DMS153 (cell line): ENCODE measurements around the gene TMEM131.
"Not testable (repeated sequence)": the region's sequence is repeated elsewhere in the genome, so short reads cannot be mapped to it uniquely, and the experiment has no call there.

Experiments used
- DNase-seq: peaks from one replicate; lab custom pipeline; 2025; lab: John Stamatoyannopoulos, UW

TMEM131 gene

DNA sequence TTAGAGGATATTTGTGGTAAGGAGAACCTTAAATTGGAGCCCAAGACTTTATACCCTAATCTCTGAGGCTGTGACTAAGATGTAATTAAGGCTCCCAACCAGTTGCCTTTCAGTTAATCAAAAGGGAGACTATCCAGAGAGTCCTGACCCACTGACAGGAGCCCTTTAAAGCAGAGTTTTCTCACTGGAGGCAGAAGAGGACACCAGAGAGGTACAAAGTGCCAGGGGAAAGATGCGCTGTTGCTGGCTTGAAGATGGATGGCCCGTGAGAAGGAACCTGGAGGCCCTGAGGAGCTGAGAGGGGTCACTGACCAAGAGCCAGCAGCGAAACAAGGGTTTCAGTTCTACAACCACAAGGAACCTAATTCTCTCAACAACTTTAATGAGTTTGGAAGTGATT, 137.3 kb downstream of the TMEM131 start:
- DNase-seq = no peak

DNA sequence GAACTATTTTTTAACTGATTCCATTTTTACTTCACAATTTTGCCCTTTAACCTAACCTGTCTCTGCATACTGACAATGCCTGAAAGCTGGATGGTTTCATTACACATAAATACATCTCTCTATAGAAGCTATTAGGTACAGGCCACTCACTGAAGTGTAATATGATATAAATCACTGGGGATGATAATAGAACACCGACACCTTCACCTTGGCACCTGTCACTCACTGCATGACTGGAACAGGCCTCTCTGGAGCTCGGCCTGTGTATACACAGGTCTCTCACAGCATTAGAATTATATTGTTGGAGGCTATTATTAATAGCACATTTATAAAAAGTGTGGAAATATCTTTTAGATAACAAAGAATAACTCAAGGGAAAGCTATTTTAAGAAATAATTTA, 138.2 kb downstream of the TMEM131 start:
- DNase-seq = no peak

GRCh38 chr2:97853057-97853456, 142.7 kb downstream of the TMEM131 start:
- DNase-seq = not testable (repeated sequence)

DNA sequence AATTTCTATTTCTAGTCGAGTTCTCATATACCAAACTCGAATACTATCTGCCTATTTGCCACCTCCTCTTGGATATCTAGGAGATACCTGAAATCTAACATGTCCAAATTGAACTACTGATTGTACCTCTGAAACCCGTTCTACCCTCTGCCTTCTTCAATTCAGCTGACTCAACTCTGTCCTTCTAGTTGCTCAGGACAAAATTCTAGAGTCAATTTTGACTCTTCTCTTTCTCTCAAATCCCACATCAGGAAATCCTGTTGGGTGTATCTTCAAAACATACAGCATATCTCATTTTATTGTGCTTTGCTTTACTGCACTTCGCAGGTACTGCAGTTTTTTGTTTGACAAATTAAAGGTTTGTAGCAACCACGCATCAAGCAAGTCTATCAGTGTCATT, 144.6 kb downstream of the TMEM131 start:
- no peak for DNase-seq

DNA sequence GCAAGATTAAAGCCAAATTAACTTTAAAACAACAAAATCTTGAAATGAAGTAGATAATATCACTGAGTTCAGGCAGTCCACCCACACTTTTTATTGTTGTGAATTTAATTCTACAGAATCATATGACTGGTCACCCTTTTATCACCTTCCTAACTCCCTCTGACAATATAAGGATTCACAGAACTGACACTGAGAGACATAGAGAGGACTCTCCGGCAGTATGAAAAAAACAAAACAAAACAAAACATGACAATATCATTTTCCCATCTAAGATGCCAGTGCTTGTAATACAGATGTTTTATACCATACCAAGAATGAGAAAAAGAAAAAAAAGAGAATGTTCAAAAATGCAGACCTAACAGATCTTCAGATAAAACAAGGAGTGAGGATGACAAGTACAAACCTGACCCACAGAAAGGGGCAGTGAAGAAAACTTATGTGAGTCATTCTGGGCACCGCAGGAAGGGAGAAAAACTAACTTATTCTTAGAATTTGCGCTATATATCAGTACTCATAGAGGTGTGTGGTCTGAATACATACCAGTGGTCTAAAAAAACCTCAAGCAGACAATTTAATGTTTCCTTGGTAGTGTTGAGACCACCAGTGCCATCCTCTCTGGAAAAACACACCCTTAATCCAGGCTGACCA, 145.7 kb downstream of the TMEM131 start:
- DNase-seq = no peak

DNA sequence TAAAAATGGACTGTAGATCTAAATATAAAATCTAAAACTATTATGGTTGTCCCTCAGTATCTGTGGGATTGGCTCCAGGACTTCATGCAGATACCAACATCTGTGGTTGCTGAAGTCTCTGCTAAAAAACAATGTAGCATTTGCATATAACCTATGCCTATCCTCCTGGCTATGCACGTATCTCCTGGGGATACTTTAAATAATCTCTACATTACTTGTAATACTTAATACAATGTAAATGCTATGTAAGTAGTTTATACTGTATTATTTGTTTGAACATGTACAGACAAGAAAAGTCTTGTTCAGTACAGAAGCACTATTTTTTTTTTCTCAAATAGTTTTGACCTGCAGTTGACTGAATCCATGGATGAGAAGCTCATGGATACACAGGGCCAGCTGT, 147.4 kb downstream of the TMEM131 start:
- DNase-seq = no peak

GRCh38 chr2:97846716-97847115, 149.0 kb downstream of the TMEM131 start:
- not testable (repeated sequence) for DNase-seq

- no peak for DNase-seq
These were observed 149.9 kb downstream of the TMEM131 start for GRCh38 chr2:97845818-97846217.

GRCh38 chr2:97845133-97845532, 150.6 kb downstream of the TMEM131 start:
- DNase-seq = no peak

DNA sequence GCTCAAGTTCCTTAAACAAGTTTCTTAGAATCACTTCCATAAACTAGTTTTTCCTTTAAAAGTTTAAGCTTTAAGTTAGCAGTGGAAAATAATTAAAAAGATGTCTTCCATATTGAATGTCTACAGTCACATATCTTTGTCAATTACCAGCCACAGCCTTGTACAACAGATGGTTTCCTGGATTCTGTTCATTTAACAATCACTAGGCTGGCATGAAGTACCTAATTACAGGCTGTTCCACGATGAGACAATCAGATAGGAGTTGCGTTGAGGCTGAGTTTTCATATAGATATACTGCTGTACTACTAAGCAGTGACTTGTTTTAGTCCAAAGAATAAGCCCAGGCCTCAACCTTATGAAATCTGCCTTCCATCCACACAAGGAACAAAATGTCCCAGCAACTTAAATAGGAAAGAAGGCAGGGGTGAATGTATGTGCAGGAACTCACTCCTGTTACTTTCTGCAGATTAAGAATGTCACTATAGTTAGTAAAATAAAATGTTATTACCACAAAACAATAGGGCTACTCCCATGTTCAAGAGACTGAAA, 151.4 kb downstream of the TMEM131 start:
- DNase-seq = peak; percentile 6

- DNase-seq = no peak
These were observed 155.6 kb downstream of the TMEM131 start for GRCh38 chr2:97840198-97840597.

GRCh38 chr2:97834610-97835009, 161.1 kb downstream of the TMEM131 start:
- no peak for DNase-seq

GRCh38 chr2:97831121-97831520, 164.6 kb downstream of the TMEM131 start:
- no peak for DNase-seq

DNA sequence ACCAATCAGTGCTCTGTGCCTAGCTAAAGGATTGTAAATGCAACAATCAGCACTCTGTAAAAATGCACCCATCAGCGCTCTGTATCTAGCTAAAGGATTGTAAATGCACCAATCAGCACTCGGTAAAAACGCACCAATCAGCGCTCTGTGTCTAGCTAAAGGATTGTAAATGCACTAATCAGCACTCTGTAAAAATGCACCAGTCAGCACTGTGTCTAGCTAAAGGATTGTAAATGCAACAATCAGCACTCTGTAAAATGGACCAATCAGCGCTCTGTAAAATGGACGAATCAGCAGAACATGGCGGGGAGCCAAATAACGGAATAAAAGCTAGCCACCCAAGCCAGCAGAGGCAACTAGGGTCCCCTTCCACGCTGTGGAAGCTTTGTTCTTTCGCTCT, 166.5 kb downstream of the TMEM131 start:
- DNase-seq = not testable (repeated sequence)

DNA sequence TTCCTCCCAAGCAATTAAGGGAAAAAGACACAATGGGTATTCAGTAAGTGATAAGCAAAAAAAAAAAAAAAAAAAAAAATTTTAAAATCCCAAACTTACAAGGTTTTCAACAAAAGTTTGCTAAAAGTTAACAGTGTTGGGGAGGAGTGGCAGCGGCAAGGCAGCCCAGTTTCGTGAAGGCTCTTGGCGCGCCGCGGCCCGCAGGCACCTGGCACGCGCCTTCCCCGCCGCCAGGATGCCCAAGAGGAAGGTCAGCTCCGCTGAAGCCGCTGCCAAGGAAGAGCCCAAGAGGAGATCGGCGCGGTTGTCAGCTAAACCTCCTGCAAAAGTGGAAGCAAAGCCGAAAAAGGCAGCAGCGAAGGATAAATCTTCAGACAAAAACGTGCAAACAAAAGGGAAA, 168.7 kb downstream of the TMEM131 start:
- not testable (repeated sequence) for DNase-seq

DNA sequence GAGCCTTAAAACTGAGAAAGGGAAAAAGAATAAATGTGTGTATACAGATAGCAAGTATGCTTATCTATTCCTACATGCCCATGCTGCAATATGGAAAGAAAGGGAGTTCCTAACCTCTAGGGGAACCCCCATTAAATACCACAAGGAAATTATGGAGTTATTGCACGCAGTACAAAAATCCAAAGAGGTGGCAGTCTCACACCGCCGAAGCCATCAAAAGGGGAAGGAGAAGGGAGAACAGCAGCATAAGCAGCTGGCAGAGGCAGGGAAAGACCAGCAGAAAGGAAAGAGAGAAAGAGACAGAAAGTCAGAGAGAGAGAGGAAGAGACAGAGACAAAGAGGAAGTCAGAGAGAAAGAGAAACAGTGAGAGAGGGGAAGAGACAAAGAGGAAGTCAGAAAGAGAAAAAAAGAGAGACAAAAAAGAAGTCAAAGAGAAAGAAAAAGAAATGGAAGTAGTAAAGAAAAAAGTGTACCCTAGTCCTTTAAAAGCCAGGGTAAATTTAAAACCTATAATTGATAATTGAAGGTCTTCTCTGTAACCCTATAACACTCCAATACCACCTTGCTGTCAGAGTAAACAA, 169.4 kb downstream of the TMEM131 start:
- DNase-seq = not testable (repeated sequence)

DNA sequence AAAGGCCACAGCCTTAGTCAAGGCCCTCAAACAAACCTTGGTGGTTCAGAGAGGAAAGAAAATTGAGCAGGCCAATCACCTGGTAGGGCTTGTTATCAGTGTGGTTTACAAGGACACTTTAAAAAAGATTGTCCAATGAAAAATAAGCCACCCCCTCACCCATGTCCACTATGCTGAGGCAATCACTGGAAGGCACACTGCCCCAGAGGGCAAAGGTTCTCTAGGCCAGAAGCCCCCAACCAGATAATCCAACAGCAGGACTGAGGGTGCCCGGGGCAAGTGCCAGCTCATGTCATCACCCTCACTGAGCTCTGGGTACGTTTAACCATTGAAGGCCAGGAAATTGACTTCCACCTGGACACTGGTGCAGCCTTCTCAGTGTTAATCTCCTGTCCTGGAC, 171.7 kb downstream of the TMEM131 start:
- DNase-seq = not testable (repeated sequence)

- DNase-seq = not testable (repeated sequence)
These were observed 173.9 kb downstream of the TMEM131 start for GRCh38 chr2:97821862-97822261.

- no peak for DNase-seq
These were observed 176.0 kb downstream of the TMEM131 start for GRCh38 chr2:97819754-97820153.

- DNase-seq = no peak
These were observed 179.3 kb downstream of the TMEM131 start for GRCh38 chr2:97816411-97816810.

- no peak for DNase-seq
These were observed 182.8 kb downstream of the TMEM131 start for GRCh38 chr2:97812931-97813330.

- no peak for DNase-seq
These were observed 186.9 kb downstream of the TMEM131 start for GRCh38 chr2:97808816-97809215.

DNA sequence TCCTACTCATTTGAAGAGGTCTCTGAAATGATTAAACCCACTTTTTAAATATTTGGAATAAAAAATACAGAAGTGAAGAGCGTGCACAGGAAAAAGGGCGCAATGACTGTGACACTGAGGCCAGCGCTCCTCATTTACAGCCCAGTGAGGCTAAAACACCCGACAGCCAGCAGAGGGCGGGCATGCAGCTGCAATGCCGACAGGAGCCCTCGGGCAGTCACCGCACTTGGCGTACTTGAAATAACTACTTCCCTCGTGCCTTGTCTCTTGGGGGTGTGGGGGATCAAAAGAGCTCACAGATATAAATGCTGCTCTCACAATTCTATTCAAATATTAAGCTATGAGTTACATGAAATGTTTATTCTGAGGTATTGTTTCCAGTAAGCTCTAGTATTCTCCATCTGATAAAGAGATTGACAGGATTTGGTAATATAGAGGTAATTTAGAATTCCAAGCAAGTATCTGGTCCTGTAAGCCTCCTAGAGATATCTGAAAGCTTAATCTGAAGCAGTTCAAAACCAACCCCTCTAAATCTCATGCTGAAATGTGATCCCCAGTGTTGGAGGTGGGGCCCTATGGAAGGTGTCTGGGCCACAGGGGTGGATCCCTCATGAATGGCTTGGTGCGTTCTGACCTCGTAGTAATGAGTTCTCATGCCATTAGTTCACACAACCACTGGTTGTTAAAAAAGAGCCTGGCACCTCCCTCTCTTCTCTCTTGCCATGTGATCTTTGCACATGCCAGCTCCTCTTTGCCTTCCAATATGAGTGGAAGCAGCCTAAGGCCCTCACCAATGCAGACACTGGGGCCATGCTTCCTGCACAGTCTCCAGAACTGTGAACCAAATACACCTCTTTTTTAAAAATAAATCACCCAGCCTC, 188.8 kb downstream of the TMEM131 start:
- DNase-seq = peak; percentile 11
